ENCODE results near the gene GNAO1.

DNA sequence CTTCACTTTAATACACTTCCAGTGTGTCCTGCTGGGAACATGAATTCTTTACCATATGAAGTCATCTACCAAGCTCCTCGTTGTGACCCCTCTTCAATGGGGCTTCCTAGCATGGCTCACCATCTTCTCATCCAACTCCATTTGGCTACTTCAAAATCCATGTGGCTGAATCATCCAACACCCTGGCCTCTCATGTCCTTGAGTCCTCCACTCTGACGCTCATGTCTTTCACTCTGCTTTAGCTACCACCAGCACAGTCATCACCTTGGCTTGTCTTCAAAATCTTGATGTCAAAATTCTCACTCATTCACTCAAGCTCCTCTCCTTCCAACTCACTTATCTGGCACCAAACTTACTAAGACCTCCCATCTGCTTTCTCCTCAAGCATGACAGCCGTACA, 198.3 kb downstream of the GNAO1 start:
- TF ChIP-seq RARB (CRISPR knock-in tag; IDR thresholded peaks at IDR 0.05) (no peak), ZFP3 (CRISPR knock-in tag; IDR thresholded peaks at IDR 0.05) (no peak), ARNTL (CRISPR knock-in tag; IDR thresholded peaks at IDR 0.05; ENCODE audit: borderline replicate concordance, low read depth) (no peak), TCF4 (CRISPR knock-in tag; IDR thresholded peaks at IDR 0.05; ENCODE audit: borderline replicate concordance) (no peak), ZFP30 (CRISPR knock-in tag; IDR thresholded peaks at IDR 0.05) (no peak), TOX (CRISPR knock-in tag; IDR thresholded peaks at IDR 0.05; ENCODE audit: borderline replicate concordance) (no peak), SNAI2 (CRISPR knock-in tag; IDR thresholded peaks at IDR 0.05) (no peak), ESRRG (CRISPR knock-in tag; IDR thresholded peaks at IDR 0.05) (no peak), OSR1 (CRISPR knock-in tag; IDR thresholded peaks at IDR 0.05) (no peak), ZC3H10 (CRISPR knock-in tag; IDR thresholded peaks at IDR 0.05) (no peak), CSDC2 (CRISPR knock-in tag; IDR thresholded peaks at IDR 0.05) (no peak)
- TF ChIP-seq, protein P1, sequence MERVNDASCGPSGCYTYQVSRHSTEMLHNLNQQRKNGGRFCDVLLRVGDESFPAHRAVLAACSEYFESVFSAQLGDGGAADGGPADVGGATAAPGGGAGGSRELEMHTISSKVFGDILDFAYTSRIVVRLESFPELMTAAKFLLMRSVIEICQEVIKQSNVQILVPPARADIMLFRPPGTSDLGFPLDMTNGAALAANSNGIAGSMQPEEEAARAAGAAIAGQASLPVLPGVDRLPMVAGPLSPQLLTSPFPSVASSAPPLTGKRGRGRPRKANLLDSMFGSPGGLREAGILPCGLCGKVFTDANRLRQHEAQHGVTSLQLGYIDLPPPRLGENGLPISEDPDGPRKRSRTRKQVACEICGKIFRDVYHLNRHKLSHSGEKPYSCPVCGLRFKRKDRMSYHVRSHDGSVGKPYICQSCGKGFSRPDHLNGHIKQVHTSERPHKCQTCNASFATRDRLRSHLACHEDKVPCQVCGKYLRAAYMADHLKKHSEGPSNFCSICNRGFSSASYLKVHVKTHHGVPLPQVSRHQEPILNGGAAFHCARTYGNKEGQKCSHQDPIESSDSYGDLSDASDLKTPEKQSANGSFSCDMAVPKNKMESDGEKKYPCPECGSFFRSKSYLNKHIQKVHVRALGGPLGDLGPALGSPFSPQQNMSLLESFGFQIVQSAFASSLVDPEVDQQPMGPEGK (CRISPR knock-in tag; IDR thresholded peaks at IDR 0.05; ENCODE audit: borderline replicate concordance): no peak
- TF ChIP-seq, protein P2, sequence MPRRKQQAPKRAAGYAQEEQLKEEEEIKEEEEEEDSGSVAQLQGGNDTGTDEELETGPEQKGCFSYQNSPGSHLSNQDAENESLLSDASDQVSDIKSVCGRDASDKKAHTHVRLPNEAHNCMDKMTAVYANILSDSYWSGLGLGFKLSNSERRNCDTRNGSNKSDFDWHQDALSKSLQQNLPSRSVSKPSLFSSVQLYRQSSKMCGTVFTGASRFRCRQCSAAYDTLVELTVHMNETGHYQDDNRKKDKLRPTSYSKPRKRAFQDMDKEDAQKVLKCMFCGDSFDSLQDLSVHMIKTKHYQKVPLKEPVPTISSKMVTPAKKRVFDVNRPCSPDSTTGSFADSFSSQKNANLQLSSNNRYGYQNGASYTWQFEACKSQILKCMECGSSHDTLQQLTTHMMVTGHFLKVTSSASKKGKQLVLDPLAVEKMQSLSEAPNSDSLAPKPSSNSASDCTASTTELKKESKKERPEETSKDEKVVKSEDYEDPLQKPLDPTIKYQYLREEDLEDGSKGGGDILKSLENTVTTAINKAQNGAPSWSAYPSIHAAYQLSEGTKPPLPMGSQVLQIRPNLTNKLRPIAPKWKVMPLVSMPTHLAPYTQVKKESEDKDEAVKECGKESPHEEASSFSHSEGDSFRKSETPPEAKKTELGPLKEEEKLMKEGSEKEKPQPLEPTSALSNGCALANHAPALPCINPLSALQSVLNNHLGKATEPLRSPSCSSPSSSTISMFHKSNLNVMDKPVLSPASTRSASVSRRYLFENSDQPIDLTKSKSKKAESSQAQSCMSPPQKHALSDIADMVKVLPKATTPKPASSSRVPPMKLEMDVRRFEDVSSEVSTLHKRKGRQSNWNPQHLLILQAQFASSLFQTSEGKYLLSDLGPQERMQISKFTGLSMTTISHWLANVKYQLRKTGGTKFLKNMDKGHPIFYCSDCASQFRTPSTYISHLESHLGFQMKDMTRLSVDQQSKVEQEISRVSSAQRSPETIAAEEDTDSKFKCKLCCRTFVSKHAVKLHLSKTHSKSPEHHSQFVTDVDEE (CRISPR knock-in tag; IDR thresholded peaks at IDR 0.05): no peak
- TF ChIP-seq, protein P3, sequence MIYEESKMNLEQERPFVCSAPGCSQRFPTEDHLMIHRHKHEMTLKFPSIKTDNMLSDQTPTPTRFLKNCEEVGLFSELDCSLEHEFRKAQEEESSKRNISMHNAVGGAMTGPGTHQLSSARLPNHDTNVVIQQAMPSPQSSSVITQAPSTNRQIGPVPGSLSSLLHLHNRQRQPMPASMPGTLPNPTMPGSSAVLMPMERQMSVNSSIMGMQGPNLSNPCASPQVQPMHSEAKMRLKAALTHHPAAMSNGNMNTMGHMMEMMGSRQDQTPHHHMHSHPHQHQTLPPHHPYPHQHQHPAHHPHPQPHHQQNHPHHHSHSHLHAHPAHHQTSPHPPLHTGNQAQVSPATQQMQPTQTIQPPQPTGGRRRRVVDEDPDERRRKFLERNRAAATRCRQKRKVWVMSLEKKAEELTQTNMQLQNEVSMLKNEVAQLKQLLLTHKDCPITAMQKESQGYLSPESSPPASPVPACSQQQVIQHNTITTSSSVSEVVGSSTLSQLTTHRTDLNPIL (CRISPR knock-in tag; IDR thresholded peaks at IDR 0.05; ENCODE audit: low read depth): no peak
